Heart right ventricle (tissue), 16 donors: ENCODE measurements around the gene PIKFYVE. TPM values are rescaled to one million over a fixed set of nuclear protein-coding genes. Genes with fewer than 3 reads are reported as not detected.

ENCODE experiments used
- ATAC-seq, 8 donors: fragments of 200-7000 bp; cut with Tn5 transposase; one replicate each; pipeline ENCODE4 v1.9.1; 2020; ENCODE audit warnings: mild to moderate bottlenecking in 8 of 8, moderate library complexity in 8 of 8, moderate number of reproducible peaks in 1 of 8
- DNase-seq, 2 donors: peaks; one replicate each; pipeline ENCODE4 v3.0.0-alpha.2; 2020
- H3K27ac ChIP-seq, 10 donors: fragments of 200-600 bp; sonication (generic) in 2 of 10; one replicate each; pipeline versions ENCODE4 v1.5.0 to v1.8.0; 2020 to 2022; ENCODE audit warnings: mild to moderate bottlenecking in 3 of 10
- H3K27me3 ChIP-seq, 7 donors: fragments of 200-600 bp; one replicate each; pipeline ENCODE4 v1.8.0; 2021 to 2022; ENCODE audit warnings: mild to moderate bottlenecking in 2 of 7
- H3K36me3 ChIP-seq, 9 donors: fragments of 200-600 bp; sonication (generic) in 1 of 9; one replicate each; pipeline versions ENCODE4 v1.5.0 to v1.8.0; 2020 to 2022; ENCODE audit warnings: mild to moderate bottlenecking in 2 of 9
- H3K4me1 ChIP-seq, 9 donors: fragments of 200-600 bp; sonication (generic) in 1 of 9; one replicate each; pipeline versions ENCODE4 v1.5.0 to v1.8.0; 2020 to 2022; ENCODE audit warnings: mild to moderate bottlenecking in 4 of 9
- H3K4me3 ChIP-seq, 10 donors: fragments of 200-600 bp; sonication (generic) in 2 of 10; one replicate each; pipeline versions ENCODE4 v1.5.0 to v1.8.0; 2020 to 2022; ENCODE audit warnings: mild to moderate bottlenecking in 7 of 10, moderate library complexity in 2 of 10
- H3K9me3 ChIP-seq, 11 donors: fragments of 200-600 bp in 10 of 11; sonication (generic) in 2 of 11; one replicate each; pipeline versions ENCODE4 v1.5.0 to v1.8.0; 2013 to 2022; ENCODE audit warnings: mild to moderate bottlenecking in 2 of 11, control low read depth in 1 of 11, moderate library complexity in 1 of 11
- WGBS, 2 donors: extraction: QIAGEN DNeasy Blood & Tissue Kit; methylation state at CpG; one replicate each; pipeline ENCODE4 v1.1.7; 2013; ENCODE audit warnings: inconsistent platforms in 1 of 2; 5-methylcytosine and 5-hydroxymethylcytosine counted together
- intact Hi-C, 10 donors: fragments of 100-400 bp; cut with DNase I; formaldehyde crosslinking; loops; one replicate each; pipeline versions ENCODE4 v1.11.1 to v1.14.2; 2022
- polyA plus RNA-seq, 2 donors: library from polyadenylated mRNA; stranded (reverse); fragments of 200-250 nt; gene quantifications; one replicate each; pipeline ENCODE4 v1.2.3, GENCODE V29; 2013
- total RNA-seq, 10 donors: library from RNA; stranded (reverse); fragmentation: NEBNext Ultra II Directional in 3 of 10; extraction: Animal tissue kit (Norgen Biotek cat#: 25700) in 3 of 10; gene quantifications; one replicate each; pipeline versions ENCODE4 v1.2.1 to v1.2.4, GENCODE V29; 2021 to 2023
- TF ChIP-seq, protein P1 (sequence below), 9 donors: fragments of 200-600 bp; sonication (generic) in 2 of 9; IDR thresholded peaks; one replicate each; pipeline versions ENCODE4 v1.5.0 to v1.8.0; 2021 to 2022; ENCODE audit warnings: antibody characterized with exemption in 9 of 9, mild to moderate bottlenecking in 5 of 9, moderate library complexity in 1 of 9
- donor health status: Arrhythmogenic right ventricular cardiomyopathy.
- donor health status: ischemic (EF 13 %, LVEDD 7.1; RV severe dilation, severe dysfunction).
- donor health status: healthy with polysubstance abuse.
- donor health status: DM: no; HTN: yes; CAD: no.
- donor health status: DM: no; HTN: no; CAD: no.
- donor health status: ischemic (EF 25% LVEDD 6.9; RV normal size, moderate dysfunction).
- donor health status: ischemic (EF 25% LVEDD 5.7; RV mildly dilated, moderate dysfunction).
- donor health status: healthy.
- donor health status: DM: yes; HTN: yes; CAD: no.
- donor health status: Ischemic cardiomyopathy.
- donor health status: ischemic (EF 35%, LVEDD 5.7; RV mildly dilated, moderate dysfunction).
- donor health status: nonischemic (EF 11% LVEDD 7.7; RV severe dilation, severe dysfunction).
- donor health status: DM: yes; HTN: yes; CAD: no.
- donor health status: PGD.
- donor health status: ischemic (EF 29% LVEDD 5.4; RV normal size, mild dysfunction).
- donor health status: nonischemic (EF 23%, LVEDD 6.1; RV moderate dilation, normal function).

The PIKFYVE gene
- total and polyA plus RNA-seq, 12 donors = 2.6 to 24.8 (median 17.7) TPM

DNA sequence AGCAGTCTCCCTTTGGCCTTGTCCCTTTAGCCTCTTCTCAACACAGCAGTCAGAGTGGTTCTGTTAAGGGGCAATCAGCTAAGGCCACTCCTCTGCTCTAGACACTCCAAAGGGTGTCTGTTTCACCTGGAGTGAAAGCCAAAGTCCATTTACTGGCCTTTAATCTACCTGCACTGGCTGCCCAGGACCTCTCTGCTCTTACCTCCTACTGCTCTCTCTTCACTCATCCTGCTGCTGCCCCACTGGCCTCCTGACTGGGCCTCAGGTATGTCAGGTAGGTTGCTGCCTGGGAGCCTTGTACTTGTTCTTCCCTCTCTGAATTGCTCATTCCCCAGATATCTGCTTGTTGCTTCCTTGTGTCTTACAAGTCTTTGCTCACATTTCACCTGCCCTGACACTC is 68.2 kb downstream of the PIKFYVE start:
- intact Hi-C loops = no loop called here
- peaks cover 0 to 100% (median 64%) of the 10 kb centered on the region in 9 donors for H3K36me3 ChIP-seq
- TF ChIP-seq, protein P1, sequence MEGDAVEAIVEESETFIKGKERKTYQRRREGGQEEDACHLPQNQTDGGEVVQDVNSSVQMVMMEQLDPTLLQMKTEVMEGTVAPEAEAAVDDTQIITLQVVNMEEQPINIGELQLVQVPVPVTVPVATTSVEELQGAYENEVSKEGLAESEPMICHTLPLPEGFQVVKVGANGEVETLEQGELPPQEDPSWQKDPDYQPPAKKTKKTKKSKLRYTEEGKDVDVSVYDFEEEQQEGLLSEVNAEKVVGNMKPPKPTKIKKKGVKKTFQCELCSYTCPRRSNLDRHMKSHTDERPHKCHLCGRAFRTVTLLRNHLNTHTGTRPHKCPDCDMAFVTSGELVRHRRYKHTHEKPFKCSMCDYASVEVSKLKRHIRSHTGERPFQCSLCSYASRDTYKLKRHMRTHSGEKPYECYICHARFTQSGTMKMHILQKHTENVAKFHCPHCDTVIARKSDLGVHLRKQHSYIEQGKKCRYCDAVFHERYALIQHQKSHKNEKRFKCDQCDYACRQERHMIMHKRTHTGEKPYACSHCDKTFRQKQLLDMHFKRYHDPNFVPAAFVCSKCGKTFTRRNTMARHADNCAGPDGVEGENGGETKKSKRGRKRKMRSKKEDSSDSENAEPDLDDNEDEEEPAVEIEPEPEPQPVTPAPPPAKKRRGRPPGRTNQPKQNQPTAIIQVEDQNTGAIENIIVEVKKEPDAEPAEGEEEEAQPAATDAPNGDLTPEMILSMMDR (IDR thresholded peaks at IDR 0.05) = no peak
- ATAC-seq (no peak), DNase-seq (no peak)
- no peaks in the 10 kb centered on the region for H3K4me1 ChIP-seq
- no peak overlapping the region for H3K27ac ChIP-seq
- H3K27me3 ChIP-seq = no peaks in the 10 kb centered on the region
- no peak overlapping the region for H3K4me3 ChIP-seq
- H3K9me3 ChIP-seq = no peaks in the 10 kb centered on the region

DNA sequence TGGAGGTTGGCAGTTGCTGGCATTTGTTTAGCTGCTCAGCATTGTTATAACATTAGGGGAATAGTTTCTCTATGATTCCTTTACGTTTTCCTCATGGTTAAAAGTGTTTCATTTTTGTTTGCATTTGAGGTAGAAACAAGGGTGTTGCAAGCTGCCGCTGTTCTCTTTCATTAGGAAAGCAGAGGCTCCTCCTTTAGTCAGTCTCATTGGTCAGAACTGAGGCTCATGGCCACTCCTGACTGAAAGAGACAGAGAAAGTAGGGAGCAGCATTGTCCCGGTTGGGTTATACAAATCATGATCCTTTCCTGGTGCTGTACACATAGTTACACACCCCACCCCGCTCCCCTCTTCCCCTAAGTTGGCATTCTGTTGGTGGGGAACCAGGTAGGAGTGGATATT is 80.7 kb downstream of the PIKFYVE start:
- ATAC-seq (no peak), DNase-seq (no peak)
- Histone ChIP-seq H3K4me1 (no peaks in the 10 kb centered on the region), H3K27ac (no peak overlapping the region), H3K4me3 (no peak overlapping the region), H3K9me3 (no peaks in the 10 kb centered on the region), H3K27me3 (no peaks in the 10 kb centered on the region), H3K36me3 (peaks cover 0 to 98% (median 66%) of the 10 kb centered on the region in 9 donors)
- TF ChIP-seq, protein P1 (IDR thresholded peaks at IDR 0.05) = no peak
- WGBS, 2 donors = 88 to 92% methylated on average over 4 of the region's 4 CpGs
- intact Hi-C loops = no loop called here

DNA sequence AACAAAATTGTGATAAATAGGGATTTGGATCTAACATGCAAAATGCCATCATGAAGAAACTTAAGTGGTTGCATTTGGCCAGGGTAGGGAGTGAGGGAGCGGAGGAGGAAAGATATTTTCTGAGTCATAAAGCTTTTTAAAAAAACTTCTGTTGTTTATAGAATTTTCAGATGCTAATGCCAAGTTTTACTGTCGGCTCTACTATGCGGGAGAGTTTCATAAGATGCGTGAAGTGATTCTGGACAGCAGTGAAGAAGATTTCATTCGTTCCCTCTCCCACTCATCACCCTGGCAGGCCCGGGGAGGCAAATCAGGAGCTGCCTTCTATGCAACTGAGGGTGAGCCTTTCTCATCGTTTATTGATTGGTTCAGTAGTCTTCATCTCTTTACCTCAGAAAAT is 84.6 kb downstream of the PIKFYVE start:
- Histone ChIP-seq H3K4me3 (no peak overlapping the region), H3K27me3 (no peaks in the 10 kb centered on the region), H3K27ac (no peak overlapping the region), H3K4me1 (peaks cover 0 to 4% (median 0%) of the 10 kb centered on the region in 9 donors), H3K9me3 (no peaks in the 10 kb centered on the region), H3K36me3 (peaks cover 0 to 99% (median 76%) of the 10 kb centered on the region in 9 donors)
- intact Hi-C loops = no loop called here
- DNase-seq (no peak), ATAC-seq (no peak)
- TF ChIP-seq, protein P1 (IDR thresholded peaks at IDR 0.05) = no peak
- 91 to 93% methylated on average over 7 of the region's 7 CpGs for WGBS, 2 donors

DNA sequence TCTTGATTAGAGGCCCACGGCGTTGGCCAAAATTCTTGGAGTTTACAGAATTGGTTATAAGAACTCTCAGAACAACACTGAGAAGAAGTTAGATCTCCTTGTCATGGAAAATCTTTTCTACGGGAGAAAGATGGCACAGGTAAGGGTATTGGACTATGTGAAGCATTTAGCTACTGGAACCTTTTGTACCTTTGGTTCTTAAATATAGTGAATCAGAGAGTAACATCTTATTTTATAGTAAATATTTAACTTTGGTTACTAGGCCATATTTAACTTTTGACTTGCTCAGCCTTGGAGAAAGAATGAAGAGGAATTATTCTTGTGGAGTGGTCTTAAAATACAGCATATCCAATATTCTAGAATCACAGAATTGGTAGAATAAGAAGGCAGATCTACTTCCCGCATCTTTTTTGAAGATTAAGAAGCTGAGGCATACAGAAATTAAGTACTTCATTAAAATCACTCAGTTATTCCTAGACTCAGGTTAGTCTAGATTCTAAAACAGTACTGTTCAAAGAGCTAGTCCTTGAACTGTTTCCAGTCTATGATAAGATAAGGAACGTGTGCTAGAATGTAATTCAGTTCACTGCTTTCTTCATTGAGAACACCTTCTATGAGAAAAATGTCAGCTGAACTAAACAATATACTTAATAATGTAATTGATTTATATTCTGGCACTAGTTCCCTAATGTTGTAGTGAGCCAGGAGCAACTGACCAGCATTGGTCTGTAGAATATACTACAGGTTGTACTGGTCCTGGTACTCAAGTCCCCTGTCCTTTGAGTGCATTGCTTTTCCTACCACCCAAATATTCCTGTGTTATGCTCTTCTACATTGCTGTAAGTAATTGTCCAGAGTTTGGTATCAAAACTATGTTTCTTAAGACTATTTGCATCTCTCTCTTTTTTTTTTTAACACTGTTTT is 86.9 kb downstream of the PIKFYVE start:
- no peak for DNase-seq
- WGBS, 2 donors = 84 to 87% methylated on average over 5 of the region's 5 CpGs
- H3K36me3 ChIP-seq = peaks cover 0 to 97% (median 57%) of the 10 kb centered on the region in 9 donors
- no peak overlapping the region for H3K4me3 ChIP-seq
- no peak for ATAC-seq
- TF ChIP-seq, protein P1 (IDR thresholded peaks at IDR 0.05) = no peak
- H3K9me3 ChIP-seq = no peaks in the 10 kb centered on the region
- H3K4me1 ChIP-seq = peaks cover 0 to 11% (median 0%) of the 10 kb centered on the region in 9 donors
- intact Hi-C loops = no loop called here
- no peak overlapping the region for H3K27ac ChIP-seq
- H3K27me3 ChIP-seq = no peaks in the 10 kb centered on the region
